ENCODE measurements around the gene EXT2. TPM values are rescaled to one million over a fixed set of nuclear protein-coding genes. Genes with fewer than 3 reads are reported as not detected.

Gene EXT2
- total and polyA plus RNA-seq, 2 of the 13 experiments (the other 11 are each of a cell fraction or from before 2014, with no cell fraction given), result 61.5 to 68.7 TPM

- POLR2A ChIA-PET, result no interaction called here
- Histone ChIP-seq H3K36me3 (replicated peaks in 1 of 2; ENCODE audit: control insufficient read depth in 1 of 2, insufficient read depth in 2 of 2, low read length in 2 of 2) (no peaks in the 10 kb centered on the region), H3K4me1 (ENCODE audit: insufficient read depth, low read length) (peaks cover 12% of the 10 kb centered on the region), H3K4me2 (ENCODE audit: low read depth, low read length) (no peak overlapping the region), H3K27ac (ENCODE audit: extremely low read length, insufficient read depth, low read length) (no peak overlapping the region), H3K4me3 (replicated peaks in 1 of 3; ENCODE audit: insufficient read depth in 1 of 3, low read depth in 2 of 3, low read length in 3 of 3) (no peak overlapping the region), H3K79me2 (ENCODE audit: insufficient read depth, low read length) (no peaks in the 10 kb centered on the region), H3K9ac (ENCODE audit: insufficient read depth, low read depth, low read length) (no peak overlapping the region), H3K27me3 (ENCODE audit: control insufficient read depth in 1 of 2, insufficient read depth in 2 of 2, low read length in 2 of 2) (peaks cover 1 to 4% of the 10 kb centered on the region in 2 experiments; a peak in 2 of 5 replicates), H2AFZ (ENCODE audit: low read length) (no peak overlapping the region), H3K9me3 (ENCODE audit: low read length) (peaks cover 5% of the 10 kb centered on the region), H4K20me1 (ENCODE audit: insufficient read depth, low read length) (no peaks in the 10 kb centered on the region)
- FAIRE-seq (no peak), ATAC-seq (no peak), DNase-seq (ENCODE audit: low spot score) (no peak)
- intact Hi-C loops (cut with micrococcal nuclease; ENCODE audit: unreplicated experiment) (no loop called here), in situ Hi-C loops (cut with HindIII; ENCODE audit: extremely low pct_ligation_motif_present, low pct_unique_long_range_greater_than_20kb) (no loop called here)
- BruUV-seq (replicated peaks), result no TSS peak
- no peak for TF ChIP-seq HOXA7 (CRISPR knock-in tag; IDR thresholded peaks at IDR 0.05)
- CTCF ChIA-PET (ENCODE audit: low intra/inter-chr PET ratio, low total read pairs), result no interaction called here
- 56% methylated on average over 17 of the region's 17 CpGs for WGBS (ENCODE audit: low lambda C conversion rate)
Observed at GRCh38 chr11:44269369-44270351, 174.2 kb downstream of the EXT2 start.

DNA sequence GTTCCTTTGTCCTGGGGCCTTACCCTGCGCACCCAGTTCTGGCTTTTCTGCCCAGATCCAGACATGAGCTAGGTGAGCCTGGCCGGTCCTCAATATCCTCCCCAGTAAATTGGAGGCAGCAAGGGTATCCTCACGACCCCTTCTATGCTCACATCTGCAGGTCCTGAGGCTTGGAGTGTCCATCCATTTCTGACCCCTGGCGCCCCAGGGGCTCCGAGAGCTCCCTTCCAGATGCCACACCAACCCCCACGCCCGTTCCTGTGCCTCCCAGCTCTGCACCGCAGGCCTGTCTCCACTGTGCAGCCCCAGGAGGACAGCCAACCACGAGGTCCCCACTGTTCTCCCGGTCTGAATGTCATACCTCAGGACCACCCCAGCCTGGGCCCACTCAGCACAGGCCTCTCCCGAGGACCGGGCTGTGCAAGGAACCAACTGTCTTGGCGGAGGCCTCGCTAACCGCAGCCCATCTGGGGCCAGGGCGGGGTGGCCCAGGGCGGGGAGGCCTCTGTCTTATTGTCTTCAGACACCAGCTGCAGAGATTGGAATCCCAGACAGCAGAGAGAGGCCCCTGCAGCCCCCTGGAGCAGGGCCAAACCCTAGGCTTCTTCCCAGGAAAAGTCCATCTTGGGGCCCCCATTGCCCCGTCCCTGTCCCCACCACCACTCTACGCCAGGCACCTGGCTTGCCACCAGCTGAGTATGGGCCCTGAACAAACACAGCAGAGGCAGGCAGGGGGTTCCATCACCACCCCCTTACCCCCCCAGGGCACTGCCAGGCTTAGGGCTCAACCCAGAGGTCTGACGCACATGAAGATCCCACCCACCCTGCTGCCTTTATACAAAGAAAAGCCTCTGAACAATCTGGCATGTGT, 175.2 kb downstream of the EXT2 start:
- no peaks in the 10 kb centered on the region for H3K36me3 ChIP-seq (replicated peaks in 1 of 2; ENCODE audit: control insufficient read depth in 1 of 2, insufficient read depth in 2 of 2, low read length in 2 of 2)
- BruUV-seq (replicated peaks), result no TSS peak
- H3K4me1 ChIP-seq (ENCODE audit: insufficient read depth, low read length), result peaks cover 12% of the 10 kb centered on the region
- peaks cover 5% of the 10 kb centered on the region for H3K9me3 ChIP-seq (ENCODE audit: low read length)
- in situ Hi-C loops (cut with HindIII; ENCODE audit: extremely low pct_ligation_motif_present, low pct_unique_long_range_greater_than_20kb) (no loop called here), intact Hi-C loops (cut with micrococcal nuclease; ENCODE audit: unreplicated experiment) (no loop called here)
- no peak overlapping the region for H3K27ac ChIP-seq (ENCODE audit: extremely low read length, insufficient read depth, low read length)
- H3K4me2 ChIP-seq (ENCODE audit: low read depth, low read length), result no peak overlapping the region
- no peak for DNase-seq (ENCODE audit: low spot score)
- H4K20me1 ChIP-seq (ENCODE audit: insufficient read depth, low read length), result no peaks in the 10 kb centered on the region
- H3K4me3 ChIP-seq (replicated peaks in 1 of 3; ENCODE audit: insufficient read depth in 1 of 3, low read depth in 2 of 3, low read length in 3 of 3), result no peak overlapping the region
- 47% methylated on average over 4 of the region's 20 CpGs for WGBS (ENCODE audit: low lambda C conversion rate)
- CTCF ChIA-PET (ENCODE audit: low intra/inter-chr PET ratio, low total read pairs), result no interaction called here
- H3K79me2 ChIP-seq (ENCODE audit: insufficient read depth, low read length), result no peaks in the 10 kb centered on the region
- ATAC-seq, result no peak
- H3K9ac ChIP-seq (ENCODE audit: insufficient read depth, low read depth, low read length), result no peak overlapping the region
- no peak for FAIRE-seq
- no peak overlapping the region for H2AFZ ChIP-seq (ENCODE audit: low read length)
- peaks cover 1 to 4% of the 10 kb centered on the region in 2 experiments; a peak in 2 of 5 replicates for H3K27me3 ChIP-seq (ENCODE audit: control insufficient read depth in 1 of 2, insufficient read depth in 2 of 2, low read length in 2 of 2)
- POLR2A ChIA-PET, result no interaction called here
- TF ChIP-seq ZNF570 (CRISPR knock-in tag; IDR thresholded peaks at IDR 0.05; ENCODE audit: borderline replicate concordance) (no peak), ISX (CRISPR knock-in tag; conservative IDR thresholded peaks at IDR 0.05) (no peak), GABPA (IDR thresholded peaks at IDR 0.05; ENCODE audit: low read depth, low read length) (no peak), GABPA (CRISPR knock-in tag; IDR thresholded peaks at IDR 0.05; ENCODE audit: low read depth) (no peak), RARG (CRISPR knock-in tag; IDR thresholded peaks at IDR 0.05; ENCODE audit: low read depth) (no peak)
- TF ChIP-seq, protein P1, sequence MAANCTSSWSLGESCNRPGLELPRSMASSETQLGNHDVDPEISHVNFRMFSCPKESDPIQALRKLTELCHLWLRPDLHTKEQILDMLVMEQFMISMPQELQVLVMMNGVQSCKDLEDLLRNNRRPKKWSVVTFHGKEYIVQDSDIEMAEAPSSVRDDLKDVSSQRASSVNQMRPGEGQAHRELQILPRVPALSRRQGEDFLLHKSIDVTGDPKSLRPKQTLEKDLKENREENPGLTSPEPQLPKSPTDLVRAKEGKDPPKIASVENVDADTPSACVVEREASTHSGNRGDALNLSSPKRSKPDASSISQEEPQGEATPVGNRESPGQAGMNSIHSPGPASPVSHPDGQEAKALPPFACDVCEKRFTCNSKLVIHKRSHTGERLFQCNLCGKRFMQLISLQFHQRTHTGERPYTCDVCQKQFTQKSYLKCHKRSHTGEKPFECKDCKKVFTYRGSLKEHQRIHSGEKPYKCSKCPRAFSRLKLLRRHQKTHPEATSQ (CRISPR knock-in tag; IDR thresholded peaks at IDR 0.05; ENCODE audit: borderline replicate concordance), result no peak
- TF ChIP-seq, protein P2, sequence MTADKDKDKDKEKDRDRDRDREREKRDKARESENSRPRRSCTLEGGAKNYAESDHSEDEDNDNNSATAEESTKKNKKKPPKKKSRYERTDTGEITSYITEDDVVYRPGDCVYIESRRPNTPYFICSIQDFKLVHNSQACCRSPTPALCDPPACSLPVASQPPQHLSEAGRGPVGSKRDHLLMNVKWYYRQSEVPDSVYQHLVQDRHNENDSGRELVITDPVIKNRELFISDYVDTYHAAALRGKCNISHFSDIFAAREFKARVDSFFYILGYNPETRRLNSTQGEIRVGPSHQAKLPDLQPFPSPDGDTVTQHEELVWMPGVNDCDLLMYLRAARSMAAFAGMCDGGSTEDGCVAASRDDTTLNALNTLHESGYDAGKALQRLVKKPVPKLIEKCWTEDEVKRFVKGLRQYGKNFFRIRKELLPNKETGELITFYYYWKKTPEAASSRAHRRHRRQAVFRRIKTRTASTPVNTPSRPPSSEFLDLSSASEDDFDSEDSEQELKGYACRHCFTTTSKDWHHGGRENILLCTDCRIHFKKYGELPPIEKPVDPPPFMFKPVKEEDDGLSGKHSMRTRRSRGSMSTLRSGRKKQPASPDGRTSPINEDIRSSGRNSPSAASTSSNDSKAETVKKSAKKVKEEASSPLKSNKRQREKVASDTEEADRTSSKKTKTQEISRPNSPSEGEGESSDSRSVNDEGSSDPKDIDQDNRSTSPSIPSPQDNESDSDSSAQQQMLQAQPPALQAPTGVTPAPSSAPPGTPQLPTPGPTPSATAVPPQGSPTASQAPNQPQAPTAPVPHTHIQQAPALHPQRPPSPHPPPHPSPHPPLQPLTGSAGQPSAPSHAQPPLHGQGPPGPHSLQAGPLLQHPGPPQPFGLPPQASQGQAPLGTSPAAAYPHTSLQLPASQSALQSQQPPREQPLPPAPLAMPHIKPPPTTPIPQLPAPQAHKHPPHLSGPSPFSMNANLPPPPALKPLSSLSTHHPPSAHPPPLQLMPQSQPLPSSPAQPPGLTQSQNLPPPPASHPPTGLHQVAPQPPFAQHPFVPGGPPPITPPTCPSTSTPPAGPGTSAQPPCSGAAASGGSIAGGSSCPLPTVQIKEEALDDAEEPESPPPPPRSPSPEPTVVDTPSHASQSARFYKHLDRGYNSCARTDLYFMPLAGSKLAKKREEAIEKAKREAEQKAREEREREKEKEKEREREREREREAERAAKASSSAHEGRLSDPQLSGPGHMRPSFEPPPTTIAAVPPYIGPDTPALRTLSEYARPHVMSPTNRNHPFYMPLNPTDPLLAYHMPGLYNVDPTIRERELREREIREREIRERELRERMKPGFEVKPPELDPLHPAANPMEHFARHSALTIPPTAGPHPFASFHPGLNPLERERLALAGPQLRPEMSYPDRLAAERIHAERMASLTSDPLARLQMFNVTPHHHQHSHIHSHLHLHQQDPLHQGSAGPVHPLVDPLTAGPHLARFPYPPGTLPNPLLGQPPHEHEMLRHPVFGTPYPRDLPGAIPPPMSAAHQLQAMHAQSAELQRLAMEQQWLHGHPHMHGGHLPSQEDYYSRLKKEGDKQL (CRISPR knock-in tag; IDR thresholded peaks at IDR 0.05; ENCODE audit: low read depth), result no peak
